Ovary (tissue), 3 donors: ENCODE results near the gene SORCS2.

Experiments used
- CTCF ChIP-seq, 3 donors: fragments of 450-650 bp in 2 of 3; fragments of 200-600 bp in 1 of 3; IDR thresholded peaks; one replicate each; pipeline versions ENCODE4 v1.5.1 to v1.8.0; 2016 to 2022; ENCODE audit warnings: antibody characterized with exemption in 3 of 3, mild to moderate bottlenecking in 1 of 3
- EP300 ChIP-seq: sonication (generic); formaldehyde crosslinking; IDR thresholded peaks from one replicate; pipeline ENCODE4 v1.6.1; 2017; ENCODE audit warnings: antibody characterized with exemption
- donor health status: DM: no; HTN: no; CAD: no.

GRCh38 chr4:7190691-7191545, 1.4 kb upstream of the SORCS2 start:
- TF ChIP-seq EP300 (no peak), CTCF (IDR thresholded peaks at IDR 0.05) (no peak)
